IPS-18c (cell line): ENCODE data around the gene STK4.
A peak's percentile ranks its signal among the peaks of the same experiment; 100 is the strongest.

ENCODE experiments used
- H3K4me3 ChIP-seq: 2 replicates; pipeline ENCODE4 v1.7.0; 2013; ENCODE audit warnings: low read depth, mild to moderate bottlenecking, low read length, moderate library complexity; ENCODE audit not compliant: insufficient read depth
- H3K9me3 ChIP-seq: one replicate; pipeline ENCODE4 v1.6.1; 2013; ENCODE audit warnings: mild to moderate bottlenecking, low read length, moderate library complexity; ENCODE audit not compliant: control insufficient read depth, insufficient read depth

Gene STK4

DNA sequence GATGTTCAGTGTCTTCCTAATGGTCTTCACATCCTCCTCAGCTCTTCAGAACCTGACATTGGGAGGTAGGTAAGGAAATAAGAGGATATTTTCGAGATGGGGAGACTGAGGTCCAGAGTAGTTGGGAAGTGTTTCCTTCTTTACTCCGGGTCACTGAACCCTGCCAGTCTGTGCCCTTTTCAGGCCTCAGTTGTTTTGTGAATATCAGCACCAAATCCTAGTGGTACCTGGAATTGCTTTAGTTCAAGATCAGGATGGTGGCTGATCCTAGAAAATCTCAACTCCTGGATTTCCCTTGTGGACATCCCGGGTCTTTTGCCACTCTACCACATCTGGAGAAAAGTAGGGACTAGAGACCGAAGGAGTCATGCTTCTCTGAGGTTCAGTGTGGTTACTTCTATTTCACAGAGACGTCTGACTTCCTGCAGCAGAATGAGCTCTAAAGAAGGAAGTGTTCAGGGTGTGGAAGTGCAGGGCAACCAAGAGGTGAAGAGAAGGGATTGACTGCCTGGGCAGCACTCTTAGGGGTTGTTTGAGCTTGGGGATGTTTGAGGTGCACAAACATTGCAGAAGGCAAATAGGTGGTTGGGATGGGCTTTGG is 995 bp downstream of the STK4 start:
- H3K9me3 ChIP-seq = no peaks in the 10 kb centered on the region

DNA sequence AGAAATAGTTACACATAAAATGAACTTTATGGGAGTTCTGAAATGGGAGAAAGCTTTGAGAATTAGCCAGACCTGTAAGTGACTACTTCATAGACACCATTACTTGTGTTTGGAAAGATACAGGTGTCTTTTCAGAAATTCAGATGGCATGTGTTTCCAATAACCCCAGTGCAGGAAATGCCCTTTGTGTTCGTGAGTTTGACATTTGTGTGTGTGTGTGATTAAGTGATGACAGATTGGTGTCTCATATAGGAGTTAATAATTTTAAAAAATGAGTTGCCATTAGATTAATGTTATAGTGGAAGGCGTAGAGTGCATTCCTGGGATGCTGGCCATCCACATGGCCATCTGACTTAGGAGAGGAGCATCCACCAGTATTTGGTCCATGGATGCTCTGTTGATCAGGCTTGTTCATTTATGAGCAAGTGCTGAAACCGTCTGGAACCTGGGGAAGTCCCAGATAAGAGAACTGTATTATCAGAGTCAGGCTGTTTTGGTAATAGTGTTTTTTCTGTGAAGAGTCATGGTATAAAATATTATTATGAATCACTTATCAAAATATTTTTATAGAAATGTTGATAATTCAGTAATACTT is 3.1 kb downstream of the STK4 start:
- Histone ChIP-seq H3K4me3 (no peak overlapping the region), H3K9me3 (no peaks in the 10 kb centered on the region)

More for the DNA sequence above, 995 bp downstream of the STK4 start:
- peak overlapping the region; percentile 96 for H3K4me3 ChIP-seq

DNA sequence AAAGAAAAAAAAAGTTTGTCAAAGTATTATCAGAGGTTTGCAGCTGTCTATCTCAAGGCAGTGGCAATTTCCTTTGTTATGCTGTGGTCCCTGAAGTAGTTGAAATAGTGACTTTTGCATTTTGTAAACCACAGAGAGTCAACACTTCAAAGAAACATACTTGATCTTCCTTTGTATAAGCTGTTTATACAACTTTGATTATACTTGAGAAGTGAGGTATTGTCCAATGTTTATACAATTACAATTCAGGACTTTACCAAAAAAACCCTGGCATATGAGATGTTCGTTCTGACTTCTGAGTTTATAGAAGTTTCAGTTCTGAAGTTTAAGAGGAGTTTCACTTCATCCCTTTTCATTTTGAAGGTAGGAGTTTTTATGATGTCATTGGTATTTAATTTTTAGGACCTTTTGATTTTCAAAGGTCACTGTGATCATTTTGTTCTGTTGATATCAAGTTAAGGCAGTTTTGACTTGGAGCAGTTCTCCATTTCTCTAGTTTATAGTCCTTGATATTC is 4.0 kb downstream of the STK4 start:
- Histone ChIP-seq H3K4me3 (no peak overlapping the region), H3K9me3 (no peaks in the 10 kb centered on the region)

DNA sequence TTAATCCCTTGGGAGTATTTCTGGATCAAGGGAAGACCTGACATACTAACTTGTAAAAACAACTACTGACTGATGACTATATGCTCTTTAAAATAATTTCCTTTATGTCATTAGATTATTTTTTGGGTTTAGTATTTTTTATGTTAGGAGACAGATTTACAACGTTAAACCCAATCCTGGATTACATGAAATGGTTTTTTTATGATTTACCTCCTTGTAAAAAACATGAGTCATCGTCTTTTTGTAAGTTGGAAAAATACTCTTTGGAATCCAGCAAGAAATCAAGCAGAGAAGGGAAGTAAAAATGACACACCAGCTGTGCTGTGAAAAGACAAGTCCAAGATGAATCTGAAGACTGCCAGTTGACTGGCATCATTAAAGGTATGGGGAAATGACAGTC is 6.7 kb downstream of the STK4 start:
- no peaks in the 10 kb centered on the region for H3K9me3 ChIP-seq
- H3K4me3 ChIP-seq = no peak overlapping the region

DNA sequence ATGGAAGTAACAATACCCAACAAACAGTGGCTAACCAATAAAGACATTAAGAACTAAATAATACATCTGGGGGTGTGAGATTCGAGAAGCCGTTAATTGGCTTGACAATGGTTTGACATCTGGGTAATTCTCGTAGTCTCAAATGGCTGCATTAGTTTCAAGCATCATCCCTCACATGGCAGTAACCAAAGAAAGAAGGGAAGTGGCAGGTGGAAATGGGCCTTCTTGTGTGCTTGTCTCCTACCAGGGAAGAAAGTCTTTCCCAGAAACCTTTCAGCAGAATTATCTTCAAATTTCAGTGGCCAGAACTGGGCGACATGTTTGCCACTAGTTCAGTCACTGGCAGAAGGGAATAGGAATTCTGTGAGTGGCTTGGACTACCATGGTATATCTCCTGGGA is 10.4 kb downstream of the STK4 start:
- Histone ChIP-seq H3K4me3 (no peak overlapping the region), H3K9me3 (no peaks in the 10 kb centered on the region)

DNA sequence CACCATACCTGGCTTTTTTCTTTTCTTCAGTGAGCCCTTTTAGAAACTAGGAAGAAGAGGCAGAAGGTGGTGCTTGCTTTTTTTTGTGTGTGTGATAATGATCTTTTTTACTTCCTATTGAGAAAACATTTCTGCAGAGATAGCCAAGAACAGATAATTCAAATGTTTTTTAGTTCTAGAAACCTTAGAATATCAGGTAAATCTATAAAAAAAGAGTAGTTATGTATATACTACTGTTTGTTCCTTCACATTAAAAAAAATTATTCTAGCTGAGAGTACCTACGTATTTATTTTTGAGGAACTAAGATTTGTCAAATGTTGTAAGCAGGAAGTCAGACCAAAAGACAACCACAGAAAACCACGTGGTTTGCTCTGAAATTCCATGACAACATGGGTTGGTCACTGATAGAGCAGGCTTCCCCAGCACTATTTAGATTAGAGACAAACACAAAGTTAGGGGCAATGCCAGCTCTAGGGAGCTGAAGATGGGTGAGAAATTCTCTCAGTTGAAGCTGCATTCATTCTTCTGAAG is 12.8 kb downstream of the STK4 start:
- H3K4me3 ChIP-seq = no peak overlapping the region

DNA sequence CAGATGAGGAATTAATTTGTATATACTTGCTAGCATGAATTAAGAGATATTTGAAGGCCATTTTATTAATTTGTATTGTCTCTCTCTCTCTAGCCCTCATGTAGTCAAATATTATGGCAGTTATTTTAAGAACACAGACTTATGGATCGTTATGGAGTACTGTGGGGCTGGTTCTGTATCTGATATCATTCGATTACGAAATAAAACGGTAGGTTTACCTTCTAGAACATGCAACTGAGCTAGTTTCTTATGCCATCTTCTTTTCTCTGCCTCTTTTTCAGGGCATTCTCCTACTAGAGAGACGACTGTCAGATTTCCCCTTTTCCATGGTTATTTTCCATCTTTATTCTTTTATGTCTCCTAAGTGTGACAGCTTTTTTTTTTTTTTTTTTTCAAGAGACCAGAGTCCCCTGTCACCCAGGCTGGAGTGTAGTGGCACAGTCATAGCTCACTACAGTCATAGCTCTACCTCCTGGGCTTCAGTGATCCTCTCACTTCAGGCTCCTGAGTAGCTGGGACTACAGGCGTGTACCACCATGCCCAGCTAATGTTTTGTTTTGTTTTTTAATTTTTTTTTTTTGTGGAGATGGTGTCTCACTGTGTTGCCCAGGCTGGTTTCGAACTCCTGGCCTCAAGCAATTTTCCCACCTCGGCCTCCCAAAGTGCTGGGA is 15.6 kb downstream of the STK4 start:
- Histone ChIP-seq H3K9me3 (no peaks in the 10 kb centered on the region), H3K4me3 (no peak overlapping the region)

More for the DNA sequence above, 12.8 kb downstream of the STK4 start:
- no peaks in the 10 kb centered on the region for H3K9me3 ChIP-seq

DNA sequence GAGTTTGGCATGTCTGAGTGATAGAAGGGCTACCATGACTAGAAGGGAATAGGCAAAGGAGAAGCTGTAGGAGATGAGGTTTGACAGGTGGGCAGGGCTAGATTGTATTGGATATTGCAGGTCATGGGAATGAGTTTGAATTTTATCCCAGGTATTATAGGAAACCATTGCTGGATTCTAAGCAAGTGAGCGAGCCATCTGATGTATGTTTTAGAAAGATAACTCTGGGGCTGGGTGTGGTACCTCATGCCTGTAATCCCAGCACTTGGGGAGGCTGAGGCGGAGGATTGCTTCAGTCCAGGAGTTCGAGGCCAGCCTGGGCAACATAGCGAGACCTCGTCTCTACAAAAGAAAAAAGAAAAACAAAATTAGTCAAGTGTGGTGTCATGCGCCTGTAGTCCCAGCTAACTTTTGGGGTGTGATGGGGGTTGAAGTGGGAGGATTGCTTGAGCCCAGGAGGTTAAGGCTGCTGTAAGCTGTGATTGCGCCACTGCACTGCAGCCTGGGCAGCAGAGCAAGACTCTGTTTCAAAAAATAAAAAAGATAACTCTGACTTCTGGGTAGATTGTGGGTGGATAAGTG is 16.9 kb downstream of the STK4 start:
- H3K9me3 ChIP-seq = no peaks in the 10 kb centered on the region
- H3K4me3 ChIP-seq = no peak overlapping the region

DNA sequence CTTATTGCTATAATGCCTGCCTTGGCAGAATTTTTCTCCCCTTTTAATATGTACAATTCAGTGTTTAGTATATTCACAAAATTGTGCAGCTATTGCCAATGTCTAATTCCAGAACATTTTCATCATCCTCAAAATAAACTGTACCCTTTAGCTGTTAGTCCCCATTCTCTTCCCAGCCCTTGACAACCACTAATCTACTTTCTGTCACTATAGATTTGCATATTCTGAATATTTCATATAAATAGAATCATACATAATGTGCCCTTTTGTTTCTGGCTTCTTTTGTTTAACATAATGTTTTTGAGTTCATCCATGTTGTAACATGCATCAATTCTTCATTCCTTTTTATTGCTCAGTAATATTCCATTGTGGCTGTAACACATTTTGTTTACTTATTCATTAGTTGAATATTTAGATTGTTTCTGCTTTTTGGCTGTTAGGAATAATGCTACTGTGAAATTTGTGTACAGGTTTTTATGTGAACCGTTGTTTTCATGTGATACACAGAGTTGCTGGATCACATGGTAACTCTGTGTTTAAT is 22.4 kb downstream of the STK4 start:
- Histone ChIP-seq H3K4me3 (no peak overlapping the region), H3K9me3 (no peaks in the 10 kb centered on the region)

DNA sequence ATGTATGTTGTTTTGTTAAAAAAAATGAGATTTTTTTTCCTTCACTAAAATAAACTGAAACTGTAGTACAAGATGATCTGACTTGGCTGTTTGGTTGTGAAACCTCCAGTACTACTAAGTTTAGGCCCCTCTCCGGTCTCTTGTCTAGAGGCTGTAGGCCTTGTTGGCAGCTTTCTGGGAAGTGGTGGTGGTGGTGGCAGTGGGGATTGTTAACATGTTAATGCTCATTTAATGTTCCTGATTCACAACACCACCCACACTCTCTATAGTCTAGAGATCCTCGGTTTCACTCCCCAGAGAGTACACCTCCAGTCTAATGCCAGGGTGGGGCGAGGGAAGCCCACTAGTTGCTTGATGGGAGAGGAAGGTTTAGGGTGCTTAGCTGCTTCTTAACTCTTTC is 24.1 kb downstream of the STK4 start:
- Histone ChIP-seq H3K9me3 (no peaks in the 10 kb centered on the region), H3K4me3 (no peak overlapping the region)

DNA sequence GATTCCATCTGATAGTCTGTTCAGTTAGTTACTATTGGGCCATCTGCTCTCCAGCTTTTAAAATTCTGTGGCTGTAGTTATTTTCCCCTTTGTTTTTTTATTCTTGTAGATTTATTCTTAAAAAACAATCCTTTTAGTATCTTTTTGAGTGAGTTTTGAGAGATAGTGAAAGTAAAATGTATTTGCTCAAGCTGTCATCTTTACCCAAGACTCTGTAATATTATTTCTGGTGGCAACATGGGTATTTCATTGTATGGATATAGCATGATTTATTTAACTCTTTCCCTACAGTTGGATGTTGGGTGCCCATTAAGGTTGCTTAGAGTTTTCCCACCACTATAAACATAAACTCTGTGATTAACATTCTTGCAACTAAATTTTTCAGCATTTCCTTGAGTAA is 24.6 kb downstream of the STK4 start:
- H3K4me3 ChIP-seq = no peak overlapping the region

DNA sequence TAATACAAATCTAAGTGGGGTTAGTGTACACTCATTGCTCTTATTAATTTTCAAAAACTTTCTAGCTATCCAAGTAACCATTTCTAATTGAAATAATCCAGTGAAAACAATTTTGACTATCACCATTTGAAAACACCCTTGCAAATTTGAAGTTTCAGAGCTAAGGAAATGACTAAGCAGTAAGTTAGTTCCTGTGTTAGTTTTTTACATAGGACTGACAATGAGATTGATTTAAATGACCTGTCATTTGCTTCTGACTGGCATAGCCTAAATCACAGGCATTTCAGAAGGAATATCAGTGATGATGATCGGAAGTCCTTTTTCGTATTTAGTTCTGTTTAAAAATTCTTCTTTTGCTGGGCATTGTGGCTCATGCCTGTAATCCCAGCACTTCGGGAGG is 27.0 kb downstream of the STK4 start:
- no peaks in the 10 kb centered on the region for H3K9me3 ChIP-seq
- no peak overlapping the region for H3K4me3 ChIP-seq

More for the DNA sequence above, 24.6 kb downstream of the STK4 start:
- no peaks in the 10 kb centered on the region for H3K9me3 ChIP-seq

DNA sequence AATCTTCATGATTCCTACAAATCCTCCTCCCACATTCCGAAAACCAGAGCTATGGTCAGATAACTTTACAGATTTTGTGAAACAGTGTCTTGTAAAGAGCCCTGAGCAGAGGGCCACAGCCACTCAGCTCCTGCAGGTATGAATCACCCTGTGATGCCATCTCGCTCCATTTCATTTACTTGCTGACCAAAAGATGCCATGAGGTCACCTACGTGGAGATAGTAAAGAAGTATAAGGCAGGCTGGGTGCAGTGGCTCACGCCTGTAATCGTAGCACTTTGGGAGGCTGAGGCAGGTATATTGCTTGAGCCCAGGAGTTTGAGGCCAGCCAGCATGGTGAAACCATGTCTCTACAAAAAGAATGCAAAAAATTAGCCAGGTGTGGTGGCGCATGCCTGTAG is 30.9 kb downstream of the STK4 start:
- Histone ChIP-seq H3K9me3 (no peaks in the 10 kb centered on the region), H3K4me3 (no peak overlapping the region)

DNA sequence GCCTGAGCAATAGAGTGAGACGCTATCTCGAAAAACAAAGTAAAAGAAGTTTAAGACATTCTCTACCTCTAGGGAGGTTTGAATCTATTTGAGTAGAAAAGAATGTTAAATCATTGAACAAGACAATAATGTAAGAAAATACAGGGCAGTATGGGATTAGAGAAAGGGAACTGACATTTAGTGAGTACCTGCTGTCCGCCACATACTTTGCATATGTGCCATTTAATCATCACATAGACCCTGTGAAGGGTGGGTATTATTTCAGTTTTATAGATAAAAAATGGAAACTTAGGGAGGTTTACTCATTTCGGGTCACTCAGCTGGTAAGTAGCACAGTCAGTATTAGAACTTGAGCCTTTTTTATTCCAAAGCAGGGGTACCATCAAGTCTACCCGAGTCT is 31.4 kb downstream of the STK4 start:
- no peak overlapping the region for H3K4me3 ChIP-seq

DNA sequence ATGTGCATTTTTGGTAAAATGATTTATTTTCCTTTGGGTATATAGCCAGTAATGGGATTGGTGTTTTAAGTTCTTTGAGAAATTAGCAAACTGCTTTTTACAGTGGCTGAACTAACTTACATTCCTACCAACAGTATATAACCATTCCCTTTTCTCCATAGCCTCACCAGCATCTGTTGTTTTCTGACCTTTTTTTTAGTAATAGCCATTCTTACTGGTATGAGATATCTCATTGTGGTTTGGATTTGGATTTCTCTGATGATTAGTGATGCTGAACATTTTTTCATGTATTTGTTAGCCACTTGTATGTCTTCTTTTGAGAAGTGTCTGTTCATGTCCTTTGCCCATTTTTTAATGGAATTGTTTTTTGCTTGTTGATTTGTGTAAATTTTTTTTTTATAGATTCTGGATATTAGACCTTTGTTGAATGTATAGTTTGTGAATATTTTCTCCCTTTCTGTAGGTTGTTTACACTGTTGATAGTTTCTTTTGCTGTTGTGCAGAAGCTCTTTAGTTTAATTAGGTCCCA is 42.3 kb downstream of the STK4 start:
- H3K9me3 ChIP-seq = no peaks in the 10 kb centered on the region
- no peak overlapping the region for H3K4me3 ChIP-seq

More for the DNA sequence above, 31.4 kb downstream of the STK4 start:
- H3K9me3 ChIP-seq = no peaks in the 10 kb centered on the region

DNA sequence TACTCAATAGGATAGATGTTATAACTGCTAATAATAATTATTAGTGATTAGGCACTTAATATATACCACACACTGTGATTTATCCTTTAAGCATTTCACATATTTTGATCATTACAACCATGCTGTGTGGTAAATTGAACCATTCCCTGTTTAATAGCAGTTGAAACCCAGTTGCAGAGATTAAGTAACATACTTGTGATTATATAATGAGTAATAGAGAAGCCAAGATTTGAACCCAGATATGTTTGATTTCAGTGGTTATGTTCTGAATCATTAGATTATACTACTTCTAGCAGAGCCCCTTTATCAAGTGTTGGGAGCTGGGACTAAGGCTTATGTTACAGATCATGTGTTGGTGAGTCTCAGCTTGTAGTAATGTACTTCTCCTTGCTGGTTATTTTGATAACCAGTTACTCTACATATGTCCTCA is 44.1 kb downstream of the STK4 start:
- H3K9me3 ChIP-seq = no peaks in the 10 kb centered on the region
- H3K4me3 ChIP-seq = no peak overlapping the region

DNA sequence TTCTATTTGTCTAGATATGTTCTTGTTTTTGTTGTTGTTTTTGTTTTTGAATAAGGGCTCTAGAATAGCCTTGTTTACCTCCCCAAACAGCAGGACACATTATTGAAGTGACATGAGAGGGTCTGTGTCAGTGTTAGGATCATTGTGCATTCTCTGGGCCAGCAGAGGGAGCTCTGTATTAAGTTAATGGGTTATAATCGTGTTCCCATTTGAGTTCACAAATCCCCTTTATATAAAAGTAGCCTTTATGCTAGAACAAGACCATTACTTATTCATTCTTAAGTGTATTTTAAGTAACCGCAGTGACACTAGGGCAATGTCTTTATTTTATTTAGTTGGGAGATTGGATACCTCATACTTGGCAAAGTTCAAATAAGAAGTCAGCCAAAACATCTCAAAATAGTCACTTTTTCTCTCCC is 44.8 kb downstream of the STK4 start:
- H3K4me3 ChIP-seq = no peak overlapping the region

More for the DNA sequence above, 44.8 kb downstream of the STK4 start:
- H3K9me3 ChIP-seq = no peaks in the 10 kb centered on the region
